ENCODE data around the gene RHOF. TPM values are rescaled to one million over a fixed set of nuclear protein-coding genes. Genes with fewer than 3 reads are reported as not detected.

Gene RHOF
- total RNA-seq, 1 donor: 10.9 TPM

GRCh38 chr12:121769831-121770301 lies 23.6 kb downstream of the RHOF start:
- H3K4me3 ChIP-seq (ENCODE audit: low read depth, low read length): no peak overlapping the region
- DNase-seq (ENCODE audit: low read depth): no peak
- TF ChIP-seq CTCF (IDR thresholded peaks at IDR 0.05; ENCODE audit: insufficient read depth, low read length): no peak

DNA sequence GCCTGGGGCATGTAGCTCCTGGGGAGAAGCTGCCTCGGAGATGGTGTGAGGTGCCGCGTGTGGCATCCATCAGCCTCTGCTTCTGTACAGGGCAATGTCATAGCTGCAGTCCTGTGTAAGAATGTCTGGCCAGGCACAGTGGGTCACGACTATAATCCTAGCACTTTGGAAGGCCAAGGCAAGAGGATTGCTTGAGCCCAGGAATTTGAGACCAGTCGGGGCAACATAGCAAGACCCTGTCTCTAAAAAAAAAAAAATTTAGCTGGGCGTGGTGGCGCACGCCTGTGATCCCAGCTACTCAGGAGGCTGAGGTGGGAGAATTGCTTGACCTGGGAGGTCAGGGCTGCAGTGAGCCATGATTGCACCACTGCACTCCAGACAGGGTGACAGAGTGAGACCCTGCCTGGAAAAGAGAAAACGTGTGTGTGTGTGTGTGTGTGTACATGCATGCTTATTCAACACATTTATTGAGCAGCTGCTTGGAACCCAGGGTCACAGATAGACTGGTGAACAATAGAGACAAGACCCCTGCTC lies 24.1 kb downstream of the RHOF start:
- no peak for TF ChIP-seq CTCF (IDR thresholded peaks at IDR 0.05; ENCODE audit: insufficient read depth, low read length)
- no peak for DNase-seq (ENCODE audit: low read depth)
- no peak overlapping the region for H3K4me3 ChIP-seq (ENCODE audit: low read depth, low read length)

- peak overlapping the region; percentile 13 for H3K4me3 ChIP-seq (ENCODE audit: low read depth, low read length)
- no peak for TF ChIP-seq CTCF (IDR thresholded peaks at IDR 0.05; ENCODE audit: insufficient read depth, low read length)
- DNase-seq (ENCODE audit: low read depth): peak; percentile 86
These were observed 25.9 kb downstream of the RHOF start for GRCh38 chr12:121767525-121768016.

DNA sequence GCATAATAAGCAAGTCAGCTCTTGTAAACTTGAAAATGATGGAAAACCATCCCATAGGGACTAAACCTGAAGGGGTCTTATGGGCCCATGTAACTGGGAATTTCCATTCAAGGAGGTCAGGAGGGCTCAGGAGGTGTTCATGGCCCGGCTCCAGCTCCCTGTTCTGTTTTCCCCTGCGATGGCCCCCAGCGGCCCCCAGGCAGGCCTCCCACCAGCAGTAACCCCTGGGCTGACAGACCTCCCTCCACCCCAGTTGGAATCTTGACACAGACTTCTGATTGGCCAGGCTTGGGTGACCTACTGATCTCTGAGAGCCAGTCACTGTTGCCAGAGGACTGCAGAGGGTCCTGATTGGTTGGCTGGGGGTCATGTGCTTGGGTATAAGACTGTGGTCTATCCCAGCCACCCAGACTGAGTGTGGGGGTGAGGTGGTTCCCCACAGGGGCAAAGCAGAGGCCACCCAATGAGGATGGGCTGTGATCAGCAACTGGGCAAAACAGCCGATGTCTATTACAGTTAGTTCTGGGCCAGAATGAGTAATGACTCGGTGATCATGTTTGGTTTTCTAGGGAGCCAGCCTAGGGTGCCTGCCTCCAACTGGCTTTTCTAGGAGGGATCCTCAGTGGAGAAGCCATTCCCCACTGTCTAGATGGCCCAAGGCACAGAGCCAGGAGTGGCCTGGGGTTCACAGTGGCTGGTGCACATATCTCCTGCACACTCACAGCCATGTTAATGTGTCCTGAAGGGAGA lies 27.0 kb downstream of the RHOF start:
- peak; percentile 16 for DNase-seq (ENCODE audit: low read depth)
- no peak for TF ChIP-seq CTCF (IDR thresholded peaks at IDR 0.05; ENCODE audit: insufficient read depth, low read length)
- H3K4me3 ChIP-seq (ENCODE audit: low read depth, low read length): no peak overlapping the region

- no peak for TF ChIP-seq CTCF (IDR thresholded peaks at IDR 0.05; ENCODE audit: insufficient read depth, low read length)
- H3K4me3 ChIP-seq (ENCODE audit: low read depth, low read length): no peak overlapping the region
- peak; percentile 89 for DNase-seq (ENCODE audit: low read depth)
These were observed 27.9 kb downstream of the RHOF start for GRCh38 chr12:121765573-121765972.

- no peak for DNase-seq (ENCODE audit: low read depth)
- no peak overlapping the region for H3K4me3 ChIP-seq (ENCODE audit: low read depth, low read length)
- TF ChIP-seq CTCF (IDR thresholded peaks at IDR 0.05; ENCODE audit: insufficient read depth, low read length): no peak
These were observed 28.7 kb downstream of the RHOF start for GRCh38 chr12:121764808-121765207.

Data from fibroblast of the aortic adventitia (primary cell).